ENCODE results near the gene GRAMD1C.
A peak's percentile ranks its signal among the peaks of the same experiment; 100 is the strongest.
"Not testable (repeated sequence)": the region's sequence is repeated elsewhere in the genome, so short reads cannot be mapped to it uniquely, and the experiment has no call there.

The GRAMD1C gene

DNA sequence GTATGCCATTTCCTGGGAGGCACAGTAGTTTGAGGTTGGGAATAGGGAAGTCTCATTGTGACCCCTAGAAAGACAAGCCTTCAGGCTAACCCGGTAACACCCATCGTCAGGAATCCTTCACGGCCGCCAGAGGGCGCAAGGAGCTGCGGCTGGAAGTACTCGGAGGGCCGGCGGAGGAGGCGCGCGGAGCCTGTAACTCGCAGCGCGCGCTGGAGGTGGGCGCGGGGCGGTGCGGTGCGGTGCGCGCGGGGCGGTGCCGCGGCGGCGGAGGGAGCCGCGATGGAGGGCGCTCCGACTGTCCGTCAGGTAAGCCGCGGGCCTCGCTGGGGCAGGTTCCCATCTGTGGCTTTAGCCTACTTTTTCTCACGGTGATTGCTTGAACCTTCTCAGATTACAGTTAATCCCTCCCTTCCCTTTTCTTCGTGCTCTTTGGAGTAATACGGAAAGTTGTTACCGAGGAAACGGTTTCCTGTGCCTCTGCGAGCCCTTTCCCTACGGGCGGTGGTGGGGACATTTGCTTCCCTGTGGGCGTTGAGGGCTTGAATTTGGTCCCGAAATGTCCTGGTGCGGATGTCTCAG lies at the start of gene GRAMD1C:
Gene GRAMD1C, plus strand, starts transcription at position 158 of the 579 bp plus-strand sequence. Its CDS starts 122 bp downstream, at position 280.
- peak; percentile 81 for DNase-seq

DNA sequence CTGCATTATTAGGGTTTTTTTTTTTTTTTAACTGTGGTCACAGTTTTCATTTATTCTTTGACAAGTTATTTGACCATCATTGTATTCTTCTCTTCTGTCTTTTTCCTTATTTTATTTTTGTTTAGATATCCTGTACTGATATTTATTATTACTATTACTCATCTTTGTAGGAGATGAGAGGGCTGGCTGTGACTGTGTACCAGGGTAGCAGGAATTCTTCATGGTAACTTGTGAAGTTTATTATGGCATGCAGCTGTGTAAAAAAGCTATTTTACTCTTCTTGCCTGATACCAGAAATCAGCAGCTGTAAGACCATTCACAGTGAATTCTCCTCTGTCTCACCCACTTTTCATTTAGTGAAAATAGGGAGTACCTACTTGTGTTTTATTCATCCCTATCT lies 47.2 kb upstream of the GRAMD1C start:
- DNase-seq, result no peak

DNA sequence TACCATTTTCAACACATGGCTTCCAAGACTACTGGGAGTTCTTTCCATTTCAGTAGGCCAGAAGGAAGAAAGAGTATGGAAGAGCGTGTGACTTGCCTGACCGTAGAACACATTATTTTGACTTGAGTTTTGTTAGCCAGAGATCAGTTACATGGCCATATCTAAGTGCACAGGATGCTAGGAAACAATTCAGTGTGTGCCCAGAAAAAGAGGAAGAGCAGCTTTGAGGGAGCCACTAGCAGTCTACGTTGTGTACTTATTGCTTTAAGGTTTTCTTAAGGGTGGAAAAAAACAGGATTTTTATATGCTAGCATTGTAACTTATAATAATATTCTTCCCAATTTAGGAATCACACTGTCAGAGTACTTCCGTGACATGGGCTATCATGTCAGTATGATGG lies 44.1 kb upstream of the GRAMD1C start:
- DNase-seq, result no peak

DNA sequence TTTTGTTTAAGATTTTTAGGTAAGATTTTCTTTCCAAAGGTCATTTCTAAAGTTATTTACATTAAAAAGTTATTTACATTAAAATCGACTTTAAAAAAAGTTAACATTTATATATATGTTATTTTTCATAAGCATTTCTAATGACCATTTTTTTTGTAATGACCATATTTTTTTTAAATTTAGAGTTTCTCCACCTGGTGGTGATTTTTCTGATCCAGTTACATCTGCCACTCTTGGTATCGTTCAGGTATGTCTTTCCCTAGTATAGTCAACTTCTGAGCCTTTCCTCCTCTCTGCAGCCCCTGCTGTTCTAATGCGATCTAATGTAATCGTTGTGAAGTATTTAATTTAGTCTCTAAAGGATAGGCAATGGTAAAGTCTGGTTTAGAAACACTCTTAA lies 42.9 kb upstream of the GRAMD1C start:
- DNase-seq, result no peak

DNA sequence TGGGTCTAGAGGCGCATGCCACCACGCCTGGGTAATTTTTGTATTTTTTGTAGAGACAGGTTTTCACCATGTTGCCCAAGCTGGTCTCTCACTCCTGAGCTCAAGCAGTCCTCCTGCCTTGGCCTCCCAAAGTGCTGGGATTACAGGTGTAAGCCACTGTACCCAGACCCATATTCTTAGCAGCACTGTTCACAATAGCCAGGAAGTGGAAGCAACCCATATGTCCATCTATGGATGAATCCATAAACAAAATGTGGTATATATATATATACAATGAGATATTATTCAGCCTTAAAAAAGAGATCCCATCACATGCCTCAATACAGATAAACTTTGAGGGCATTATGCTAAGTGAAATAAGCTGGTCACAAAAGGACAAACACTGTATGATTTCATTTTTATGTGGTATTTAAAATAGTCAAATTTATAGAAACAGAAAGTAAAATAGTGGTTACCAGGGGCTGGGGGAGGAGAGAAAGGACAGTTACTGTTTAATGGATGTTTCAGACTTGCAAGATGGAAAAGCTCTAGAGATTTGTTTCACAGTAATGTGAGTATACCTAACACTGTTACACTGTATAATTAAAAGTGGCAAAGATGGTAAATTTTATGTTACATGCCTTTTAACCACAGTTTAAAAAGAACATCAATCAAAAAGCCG lies 35.7 kb upstream of the GRAMD1C start:
- DNase-seq, result no peak

DNA sequence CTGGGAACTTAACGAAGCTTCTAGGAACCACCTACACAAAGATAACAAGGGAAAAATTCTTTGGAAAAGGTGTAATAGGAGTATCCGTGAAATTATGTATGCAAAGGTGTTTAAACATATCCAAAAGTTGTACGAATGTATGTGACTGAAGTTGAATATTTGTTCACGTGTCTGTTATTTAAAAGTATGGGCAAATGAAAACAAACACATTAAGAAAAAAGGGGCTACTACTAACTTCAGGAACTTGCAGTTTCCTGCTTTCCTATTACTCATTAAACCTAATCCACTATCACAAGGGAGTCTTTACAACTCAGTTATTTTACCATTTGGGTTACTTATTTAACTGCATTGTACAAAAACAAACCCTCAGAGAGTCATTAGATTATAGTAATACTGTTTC lies 33.9 kb upstream of the GRAMD1C start:
- DNase-seq, result no peak

DNA sequence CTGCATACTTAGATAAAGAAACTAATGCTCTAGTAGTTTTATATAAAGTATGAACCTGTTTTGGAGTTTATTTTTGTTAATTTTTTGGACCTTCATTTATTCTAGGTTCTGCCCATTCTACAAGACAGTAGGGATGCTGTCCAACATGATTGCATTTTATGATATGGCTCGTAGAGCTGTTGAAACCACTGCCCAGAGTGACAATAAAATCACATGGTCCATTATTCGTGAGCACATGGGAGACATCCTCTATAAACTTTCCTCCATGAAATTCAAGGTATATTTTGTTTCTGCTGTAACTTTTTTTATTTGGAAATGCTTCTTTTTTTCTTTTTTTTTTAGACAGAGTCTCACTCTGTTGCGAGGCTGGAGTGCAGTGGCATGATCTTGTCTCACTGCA lies 33.3 kb upstream of the GRAMD1C start:
- no peak for DNase-seq

DNA sequence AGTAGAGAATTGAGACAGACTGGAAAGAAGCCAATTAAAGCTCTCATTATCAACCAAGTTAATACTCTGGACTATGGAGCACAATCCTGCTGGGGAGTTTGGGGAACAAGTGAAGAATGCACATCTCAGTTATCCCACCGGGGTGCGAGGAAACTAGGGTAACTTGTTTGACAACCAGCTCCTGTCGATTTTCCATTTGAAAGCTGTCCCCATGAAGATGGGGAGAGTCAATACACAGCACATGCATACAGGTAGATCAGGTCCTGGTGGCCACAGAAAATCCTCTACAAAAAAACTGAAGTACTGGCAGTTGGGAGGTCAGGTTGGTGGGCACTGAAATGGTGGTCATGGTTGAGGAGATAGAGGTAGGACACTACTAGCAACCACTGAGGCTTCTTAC lies 25.7 kb upstream of the GRAMD1C start:
- DNase-seq, result no peak

DNA sequence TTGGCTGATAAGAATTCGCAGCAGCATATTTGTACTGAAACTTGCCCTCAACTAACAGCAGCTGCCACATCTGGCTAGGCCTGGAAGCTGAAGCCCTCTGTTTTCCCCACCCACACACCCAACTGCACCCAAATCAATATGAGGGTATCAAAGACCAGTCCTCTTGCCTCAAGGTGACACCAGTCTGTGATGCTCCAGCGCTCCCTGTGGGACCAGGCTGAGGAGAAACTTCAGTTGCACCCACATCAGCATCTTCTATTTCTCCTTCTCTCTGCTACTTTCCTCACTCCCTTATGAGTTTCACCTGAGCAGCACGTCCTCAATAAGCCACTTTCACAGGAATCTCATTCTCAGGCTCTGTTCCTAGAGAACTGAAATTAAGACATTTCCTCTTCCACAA lies 18.7 kb upstream of the GRAMD1C start:
- DNase-seq, result no peak

DNA sequence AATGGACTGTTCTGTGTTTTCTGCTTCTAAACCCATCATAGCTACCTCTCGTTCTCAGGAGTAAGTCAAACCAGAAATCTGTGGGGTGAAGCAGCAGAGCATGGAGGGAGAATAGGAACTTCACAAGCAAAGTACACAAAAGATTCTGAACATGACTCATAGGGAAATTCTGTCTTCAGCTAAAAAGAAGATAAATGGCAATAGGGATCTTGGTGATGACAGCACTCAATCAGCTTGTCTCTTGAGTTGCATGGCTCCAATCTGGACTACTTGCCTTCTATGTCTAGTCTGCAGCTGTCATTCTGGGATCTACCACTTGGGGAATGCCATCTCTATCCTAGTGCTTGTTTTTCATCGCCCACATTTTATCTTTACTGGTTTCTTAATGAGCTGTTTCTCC lies 13.5 kb upstream of the GRAMD1C start:
- no peak for DNase-seq

DNA sequence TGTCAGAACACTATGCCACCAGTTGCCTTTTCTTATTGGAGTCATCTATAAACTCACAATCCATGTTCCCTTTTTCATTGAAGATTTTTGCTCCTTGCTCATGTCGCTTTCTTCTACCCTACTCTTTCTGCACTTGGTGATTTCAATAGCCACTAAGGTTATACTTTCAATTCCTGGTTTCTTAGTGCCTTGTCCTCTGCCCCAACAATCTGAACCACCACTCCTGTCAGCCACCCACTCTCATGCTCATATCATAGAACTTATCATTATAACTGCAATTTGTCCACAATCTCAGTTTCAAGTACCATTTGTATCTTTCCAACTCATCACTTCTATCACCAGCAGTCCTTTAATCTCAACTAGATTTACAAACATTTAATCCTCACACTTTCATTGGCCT lies 10.0 kb upstream of the GRAMD1C start:
- no peak for DNase-seq

DNA sequence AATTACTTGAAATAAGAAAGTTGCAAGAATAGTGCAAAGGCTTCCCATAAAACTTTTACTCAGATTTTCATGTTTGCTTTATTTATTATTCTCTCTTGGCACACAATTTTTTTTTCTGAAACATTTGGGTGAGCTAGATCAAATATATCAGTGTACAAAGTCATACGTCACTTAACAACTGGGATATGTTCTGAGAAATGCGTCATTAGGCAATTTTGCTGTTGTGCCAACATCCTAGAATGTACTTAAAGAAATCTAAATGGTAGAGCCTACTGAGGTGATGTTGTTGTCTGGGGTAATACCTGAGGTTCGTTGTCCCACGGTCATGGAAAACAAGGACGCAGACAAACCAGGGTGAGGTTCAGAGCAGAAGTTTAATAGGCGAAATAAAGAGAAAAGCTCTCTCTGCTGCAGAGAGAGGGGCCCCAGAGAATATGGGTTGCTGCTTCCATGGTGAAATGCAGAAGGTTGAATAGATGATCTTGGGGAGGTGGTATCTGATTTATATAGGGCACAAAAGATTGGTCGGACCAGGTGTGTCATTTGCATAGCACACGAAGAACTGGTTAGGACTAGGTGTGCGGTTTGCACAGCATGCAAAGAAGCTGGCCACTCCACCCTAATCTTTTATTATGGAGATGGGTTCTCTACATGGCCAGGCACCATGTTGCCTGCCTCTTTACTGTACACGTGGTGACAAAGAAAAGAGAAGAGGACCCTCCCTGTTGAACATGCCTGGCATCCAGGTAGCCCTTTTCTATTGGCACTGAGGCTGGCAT lies 8.8 kb upstream of the GRAMD1C start:
- no peak for DNase-seq

DNA sequence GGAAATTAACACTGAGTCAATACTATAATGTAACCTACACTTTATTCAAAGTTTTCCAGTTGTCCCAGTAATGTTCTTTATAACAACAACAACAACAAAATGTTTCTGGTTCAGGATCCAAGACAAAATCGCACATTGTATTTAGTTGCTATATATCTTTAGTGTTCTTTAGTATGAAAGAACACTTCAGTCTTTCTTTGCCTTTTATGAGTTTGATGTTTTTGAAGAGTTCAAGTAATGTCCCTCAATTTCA lies 7.6 kb upstream of the GRAMD1C start:
- DNase-seq, result no peak

DNA sequence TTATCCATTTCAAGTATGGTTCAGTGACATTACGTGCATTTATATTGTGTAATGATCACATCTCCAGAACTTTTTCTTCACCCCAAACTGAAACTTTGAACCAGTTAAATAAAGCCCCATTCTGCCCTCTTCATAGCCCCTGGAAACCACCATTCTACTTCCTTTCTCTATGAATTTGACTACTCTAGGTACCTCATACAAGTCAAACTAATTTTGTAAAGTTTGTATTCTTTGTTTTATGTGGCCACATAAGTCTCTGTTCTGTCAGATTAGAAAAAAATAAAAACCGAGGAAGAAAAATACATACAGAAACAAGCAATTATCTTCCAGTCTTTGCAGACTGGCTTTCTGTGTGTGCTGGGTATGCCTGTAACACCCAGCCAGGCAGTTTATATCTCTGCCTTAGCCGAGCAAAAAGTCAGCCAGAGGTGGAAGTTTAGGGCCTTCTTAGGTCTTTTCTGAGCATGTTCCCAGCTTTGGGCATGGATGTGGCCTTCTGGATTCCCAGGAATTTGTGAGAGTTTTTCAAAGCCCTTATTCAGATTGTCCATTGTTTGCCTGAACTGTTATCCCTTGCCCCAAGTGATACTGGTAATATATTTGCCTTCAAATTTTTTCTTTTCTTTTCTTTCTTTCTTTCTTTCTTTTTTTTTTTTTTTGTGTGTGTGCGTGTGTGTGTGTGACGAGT lies 6.0 kb upstream of the GRAMD1C start:
- DNase-seq, result no peak

DNA sequence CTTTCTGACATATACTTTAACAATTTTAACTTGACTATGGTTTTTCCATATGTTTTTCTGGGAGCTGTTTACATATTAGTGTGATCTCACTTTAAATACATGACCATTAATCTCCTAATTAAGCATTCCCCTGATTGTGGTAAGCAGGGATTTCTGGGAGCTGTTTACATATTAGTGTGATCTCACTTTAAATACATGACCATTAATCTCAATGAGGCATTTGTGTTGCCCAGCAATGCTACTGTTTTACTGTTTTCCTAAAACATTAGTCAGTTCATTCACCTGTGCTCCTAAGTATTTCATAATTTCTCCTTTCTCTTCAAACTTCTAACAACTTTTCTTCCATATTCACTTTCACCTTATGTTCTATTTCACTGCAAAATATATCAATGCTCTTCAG lies 3.6 kb upstream of the GRAMD1C start:
- no peak for DNase-seq

DNA sequence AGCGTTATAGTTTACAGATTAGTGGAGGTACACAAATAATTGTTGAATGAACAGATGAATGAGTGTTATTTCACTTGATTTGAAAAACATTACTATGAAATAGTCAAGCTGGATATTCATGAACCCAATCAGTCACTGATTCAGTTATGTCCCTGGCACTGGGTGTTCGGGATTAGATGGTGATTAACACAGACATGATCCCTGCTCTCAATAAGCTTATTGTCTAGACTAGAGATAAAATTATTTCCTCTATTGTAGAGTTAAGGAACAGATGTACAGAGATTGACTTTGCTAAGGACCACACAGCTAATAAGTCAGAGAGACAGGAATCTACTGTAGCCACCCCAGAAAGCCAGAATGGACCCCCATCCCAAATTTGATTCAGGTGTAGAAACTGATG lies 963 bp downstream of the GRAMD1C start:
- no peak for DNase-seq

DNA sequence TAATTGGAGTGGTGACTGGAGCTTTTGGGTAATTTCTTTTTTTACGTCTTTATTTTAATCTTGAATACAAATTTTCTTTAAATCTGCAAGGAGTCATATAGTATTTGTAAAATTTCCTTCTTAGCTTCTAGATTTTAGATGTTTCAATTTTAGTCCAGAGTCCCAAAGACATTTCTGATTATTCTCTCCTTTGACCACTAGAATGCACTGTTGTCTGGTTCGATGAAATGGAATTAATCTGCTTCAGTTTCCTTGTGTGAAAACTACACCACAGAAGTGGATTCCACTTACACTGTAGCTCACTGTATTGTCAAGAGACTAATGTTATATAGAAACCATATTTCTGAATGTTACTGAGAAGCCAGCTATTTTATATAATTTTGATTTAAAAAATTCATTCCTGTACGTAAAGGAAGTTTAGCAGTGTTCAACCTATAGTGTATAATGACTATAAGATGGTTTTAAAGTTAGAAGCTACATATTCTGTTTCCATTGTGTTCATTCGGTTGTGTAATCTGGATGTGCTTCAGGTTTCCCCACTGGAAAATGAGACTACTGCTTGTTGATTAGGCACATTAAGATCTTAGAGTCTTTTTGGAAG lies 6.1 kb downstream of the GRAMD1C start:
- DNase-seq, result peak; percentile 34

DNA sequence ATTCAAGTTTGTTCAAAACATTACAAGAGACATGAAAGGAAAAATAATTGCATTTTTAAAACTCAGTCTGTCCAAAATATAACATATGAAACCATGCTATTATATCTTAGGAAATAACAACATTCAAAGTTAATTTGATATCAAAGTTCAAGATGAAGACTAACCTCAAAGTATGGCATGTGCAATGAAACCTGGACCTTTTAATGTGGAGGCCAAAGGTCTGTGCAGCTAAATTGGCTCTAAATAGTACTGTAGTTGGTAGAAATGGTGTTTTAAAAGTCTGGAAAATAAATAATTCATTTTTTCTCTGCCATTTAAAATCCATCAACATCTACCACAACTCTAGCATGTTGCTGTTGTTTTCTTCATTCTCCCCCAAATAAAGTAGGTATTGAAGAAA lies 8.7 kb downstream of the GRAMD1C start:
- no peak for DNase-seq

DNA sequence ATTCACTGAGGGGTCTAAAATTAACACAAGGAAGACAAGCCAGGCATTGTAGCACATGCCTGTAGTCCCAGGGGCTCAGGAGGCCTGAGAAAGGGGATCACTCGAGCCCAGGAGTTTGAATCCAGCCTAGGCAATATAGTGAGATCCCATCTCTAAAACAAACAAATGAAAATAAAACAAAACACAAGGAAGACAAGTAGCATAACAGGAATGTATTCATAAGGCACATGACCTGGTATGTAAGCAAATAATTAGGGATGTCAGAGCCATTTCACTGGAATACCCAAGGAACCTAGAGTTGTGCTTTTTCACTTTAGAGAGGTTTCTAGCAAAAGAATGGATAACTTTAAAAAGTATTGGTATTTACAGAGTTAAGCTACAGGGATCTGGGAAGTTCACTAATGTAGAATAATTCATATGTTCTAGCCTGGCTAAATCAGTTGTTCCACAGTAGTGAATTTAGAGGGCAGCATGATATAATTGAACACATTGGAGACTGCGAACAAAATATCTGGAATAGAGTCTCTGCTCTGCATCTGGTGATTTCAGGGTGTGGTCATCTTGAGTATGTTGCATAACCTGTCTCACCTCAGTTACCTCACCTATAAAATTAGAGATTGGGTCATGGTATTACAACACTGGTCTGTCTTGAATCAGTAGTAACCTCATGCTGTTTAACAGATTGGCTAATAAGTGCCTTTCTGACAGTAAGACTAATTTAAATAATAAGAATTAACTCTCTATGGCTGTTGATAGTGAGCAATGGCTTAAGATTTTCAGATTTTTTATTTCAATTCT lies 9.3 kb downstream of the GRAMD1C start:
- no peak for DNase-seq

DNA sequence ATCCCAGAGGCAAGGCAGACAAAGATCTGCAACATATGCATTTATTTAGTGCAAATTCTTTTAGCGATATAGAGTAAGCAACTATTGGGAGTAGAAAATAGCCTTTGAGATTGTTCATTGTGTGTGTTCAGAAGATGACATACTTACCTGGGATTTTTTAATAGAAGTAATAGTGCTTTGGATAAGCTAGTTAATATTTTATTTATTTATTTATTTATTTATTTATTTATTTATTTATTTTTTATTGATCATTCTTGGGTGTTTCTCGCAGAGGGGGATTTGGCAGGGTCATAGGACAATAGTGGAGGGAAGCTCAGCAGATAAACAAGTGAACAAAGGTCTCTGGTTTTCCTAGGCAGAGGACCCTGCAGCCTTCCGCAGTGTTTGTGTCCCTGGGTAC lies 10.5 kb downstream of the GRAMD1C start:
- DNase-seq, result not testable (repeated sequence)

DNA sequence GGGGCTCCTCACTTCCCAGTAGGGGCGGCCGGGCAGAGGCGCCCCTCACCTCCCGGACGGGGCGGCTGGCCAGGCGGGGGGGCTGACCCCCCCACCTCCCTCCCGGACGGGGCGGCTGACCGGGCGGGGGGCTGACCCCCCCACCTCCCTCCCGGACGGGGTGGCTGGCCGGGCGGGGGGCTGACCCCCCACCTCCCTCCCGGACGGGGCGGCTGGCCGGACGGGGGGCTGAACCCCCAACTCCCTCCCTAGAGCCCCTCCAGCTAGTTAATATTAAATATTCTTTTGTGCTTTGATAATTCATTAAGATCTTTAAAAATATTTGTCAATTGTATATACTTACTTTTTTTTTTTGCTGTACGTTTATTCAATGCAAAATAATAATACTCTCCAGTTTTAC lies 11.3 kb downstream of the GRAMD1C start:
- not testable (repeated sequence) for DNase-seq

DNA sequence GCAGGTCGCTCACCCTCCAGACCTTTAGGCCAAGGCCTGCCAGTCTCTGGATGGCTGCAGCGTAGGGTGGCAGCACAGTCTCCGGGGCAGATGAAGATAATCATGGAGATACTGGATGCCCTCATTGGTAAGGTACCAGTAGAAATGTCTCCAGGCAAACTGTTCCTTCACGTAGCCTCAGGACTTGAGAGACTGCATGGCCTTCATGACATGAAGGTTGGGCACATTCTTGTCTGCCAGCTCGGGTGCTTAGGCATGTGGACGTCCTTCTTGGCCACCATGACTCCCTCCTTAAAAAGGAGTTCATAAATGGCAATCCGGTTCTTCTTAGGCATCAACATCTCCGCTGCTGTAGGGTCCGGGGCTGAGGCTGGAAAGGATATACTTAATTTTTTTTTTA lies 11.8 kb downstream of the GRAMD1C start:
- not testable (repeated sequence) for DNase-seq

DNA sequence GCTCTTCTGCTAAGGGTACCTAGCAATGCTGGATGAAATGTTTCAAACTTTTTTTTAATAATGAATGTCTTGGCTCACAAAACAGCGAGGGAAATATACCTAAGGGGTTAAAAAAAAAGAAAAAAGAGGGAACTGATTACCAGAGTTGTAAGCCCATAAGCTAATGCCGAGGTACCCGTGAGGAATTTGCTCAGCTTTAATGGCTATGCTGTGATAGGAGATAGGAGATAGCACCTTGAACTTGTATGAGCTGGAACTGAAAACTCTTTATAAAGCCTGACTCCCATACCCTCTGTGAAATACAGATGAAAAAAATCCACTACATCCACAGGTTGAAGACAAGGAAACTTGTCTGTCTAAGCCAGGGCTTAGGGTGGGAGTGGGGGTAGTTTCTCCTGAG lies 13.9 kb downstream of the GRAMD1C start:
- no peak for DNase-seq
